ENCODE data around the gene ZNF438.

ZNF438 gene

GRCh38 chr10:30853066-30853465 lies 178.6 kb downstream of the ZNF438 start:
- no peak for DNase-seq (ENCODE audit: low read depth in 2 of 2, low spot score in 1 of 2)

DNA sequence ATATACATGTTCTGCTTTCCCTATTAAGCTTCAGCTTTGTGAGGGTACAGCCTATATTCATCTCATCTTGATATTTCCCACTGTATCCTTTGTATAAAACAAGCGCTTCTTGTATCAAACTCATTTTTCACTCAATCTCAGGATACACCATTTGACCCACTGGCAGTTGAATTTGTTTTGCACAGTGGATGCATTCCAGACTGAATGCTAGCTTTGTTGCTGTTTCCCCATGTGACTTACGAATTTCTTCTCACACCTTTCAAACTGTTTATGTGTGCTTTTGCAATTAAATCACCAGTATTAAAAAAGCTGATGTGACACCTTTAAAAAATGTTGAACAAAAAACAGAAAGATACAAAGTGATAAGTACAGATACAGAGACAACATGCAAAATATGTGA lies 180.9 kb downstream of the ZNF438 start:
- DNase-seq (ENCODE audit: low read depth in 2 of 2, low spot score in 1 of 2), result no peak

DNA sequence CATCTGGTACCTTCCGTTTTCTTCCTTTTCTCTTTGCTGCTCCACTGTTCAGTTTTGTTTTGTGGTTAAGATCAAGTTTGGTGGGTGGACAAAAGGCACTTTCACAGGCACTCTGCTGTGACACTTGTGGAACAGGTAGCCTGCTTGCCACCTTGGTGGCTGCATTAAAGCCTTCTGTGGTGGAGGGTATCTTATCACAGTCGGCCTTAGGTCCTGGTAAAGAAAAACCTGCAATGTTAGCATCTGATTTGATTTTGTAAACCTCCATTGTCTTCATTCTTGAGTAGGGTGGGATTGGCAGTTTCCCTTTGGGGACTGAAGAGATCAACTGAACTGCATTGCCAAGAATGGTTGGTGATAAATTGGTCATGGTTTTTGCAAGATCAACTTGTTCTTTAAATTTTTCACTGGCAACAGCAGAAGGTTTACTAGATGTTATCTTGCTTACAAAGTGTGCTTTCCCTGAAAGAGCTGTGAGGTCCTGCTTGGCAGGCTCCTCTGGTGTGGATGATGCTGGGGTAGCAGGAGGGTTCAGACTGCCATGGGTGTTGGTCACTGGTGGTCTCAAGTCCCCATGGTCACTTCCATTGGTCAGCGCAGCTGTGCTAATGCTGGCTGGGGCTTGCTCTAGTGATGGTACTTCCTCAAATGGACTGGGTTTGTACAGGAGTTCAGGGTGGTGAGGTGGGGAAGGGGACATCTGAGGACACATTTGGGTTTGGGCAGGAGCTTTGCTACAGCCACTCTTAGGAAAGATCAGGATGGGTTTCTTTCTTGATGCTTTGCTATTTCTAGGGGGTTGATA lies 182.2 kb downstream of the ZNF438 start:
- DNase-seq (ENCODE audit: low read depth in 2 of 2, low spot score in 1 of 2), result no peak

- no peak for DNase-seq (ENCODE audit: low read depth in 2 of 2, low spot score in 1 of 2)
Measured at GRCh38 chr10:30848396-30849032, 183.2 kb downstream of the ZNF438 start.

DNA sequence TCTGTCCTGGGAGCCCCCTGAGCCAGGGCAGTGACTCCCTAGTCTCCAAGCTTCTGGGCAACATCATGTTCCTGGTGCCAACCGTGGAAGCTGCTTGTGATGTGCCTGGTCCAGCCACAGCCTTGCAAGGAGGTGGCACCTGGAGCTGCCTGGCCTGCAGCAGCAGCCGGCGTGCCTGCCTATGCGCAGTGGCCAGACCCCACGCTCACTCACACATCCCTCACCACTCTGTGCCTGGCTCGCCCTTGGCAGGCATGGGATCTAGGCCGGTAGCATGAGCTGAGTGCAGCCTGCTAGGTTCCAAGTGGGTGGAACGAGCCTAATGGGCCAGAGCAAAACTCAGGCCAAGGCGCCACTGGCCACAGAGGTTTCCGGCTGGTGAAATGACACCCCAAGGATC lies 184.0 kb downstream of the ZNF438 start:
- DNase-seq (ENCODE audit: low read depth in 2 of 2, low spot score in 1 of 2), result no peak

DNA sequence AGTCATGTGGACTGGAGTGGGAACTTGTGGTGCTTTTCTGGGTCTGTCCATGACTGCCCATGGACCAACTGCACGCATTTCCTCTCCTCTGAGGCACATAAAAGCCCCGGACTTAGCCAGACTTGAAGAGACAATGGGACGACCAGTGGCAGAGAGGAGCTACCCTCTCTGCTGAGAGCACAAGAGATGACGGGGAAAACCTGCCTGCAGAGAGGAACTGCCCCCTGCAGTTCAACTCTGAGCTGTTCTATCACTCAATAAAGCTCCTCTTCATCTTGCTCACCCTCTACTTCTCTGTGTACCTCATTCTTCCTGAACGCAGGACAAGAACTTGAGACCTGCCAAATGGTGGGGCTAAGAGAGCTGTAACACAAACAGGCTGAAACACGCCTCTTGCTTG lies 184.5 kb downstream of the ZNF438 start:
- no peak for DNase-seq (ENCODE audit: low read depth in 2 of 2, low spot score in 1 of 2)

DNA sequence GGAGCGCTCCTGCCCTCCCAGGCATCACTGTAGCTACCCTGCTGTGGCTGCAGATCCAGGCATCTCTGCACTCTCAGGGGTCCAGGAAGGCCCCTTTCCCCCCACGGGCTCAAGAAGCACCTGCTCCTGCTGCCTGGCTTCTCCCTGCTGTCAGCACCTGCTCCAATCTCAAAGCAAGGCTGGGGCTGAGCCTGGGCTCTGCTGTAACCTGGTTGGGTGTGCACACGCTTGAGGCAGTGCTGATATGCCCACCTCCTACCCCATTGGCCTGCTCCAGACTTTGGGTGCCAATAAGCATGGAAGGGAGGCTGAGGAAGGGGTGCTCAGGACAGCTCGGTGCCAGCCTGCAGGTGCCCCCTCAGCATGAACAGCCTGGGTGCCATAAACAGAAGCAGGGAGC lies 185.0 kb downstream of the ZNF438 start:
- DNase-seq (ENCODE audit: low read depth in 2 of 2, low spot score in 1 of 2), result no peak

GRCh38 chr10:30842894-30843293 lies 188.8 kb downstream of the ZNF438 start:
- DNase-seq (ENCODE audit: low read depth in 2 of 2, low spot score in 1 of 2), result no peak

GRCh38 chr10:30842185-30842584 lies 189.5 kb downstream of the ZNF438 start:
- no peak for DNase-seq (ENCODE audit: low read depth in 2 of 2, low spot score in 1 of 2)

GRCh38 chr10:30840395-30841050 lies 191.1 kb downstream of the ZNF438 start:
- no peak for DNase-seq (ENCODE audit: low read depth in 2 of 2, low spot score in 1 of 2)

DNA sequence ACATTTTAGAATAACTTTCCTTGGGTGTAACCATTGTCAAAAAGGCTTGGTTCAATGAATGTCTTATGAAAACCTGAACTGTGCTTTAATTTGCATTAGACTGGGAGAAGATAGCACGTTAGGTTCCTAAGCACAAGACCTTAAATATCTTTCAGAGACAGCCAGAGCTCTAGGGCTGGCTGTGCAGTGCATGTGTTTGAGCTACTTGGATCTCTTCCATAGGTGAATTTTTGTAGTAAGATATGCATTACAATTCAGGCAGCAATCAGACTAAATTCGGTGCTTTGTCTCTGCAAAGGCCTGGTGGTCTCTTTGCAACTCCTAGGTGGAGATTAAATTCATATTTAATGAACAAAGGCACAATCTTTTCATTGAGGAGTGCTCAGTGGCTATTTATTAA lies 192.0 kb downstream of the ZNF438 start:
- no peak for DNase-seq (ENCODE audit: low read depth in 2 of 2, low spot score in 1 of 2)

DNA sequence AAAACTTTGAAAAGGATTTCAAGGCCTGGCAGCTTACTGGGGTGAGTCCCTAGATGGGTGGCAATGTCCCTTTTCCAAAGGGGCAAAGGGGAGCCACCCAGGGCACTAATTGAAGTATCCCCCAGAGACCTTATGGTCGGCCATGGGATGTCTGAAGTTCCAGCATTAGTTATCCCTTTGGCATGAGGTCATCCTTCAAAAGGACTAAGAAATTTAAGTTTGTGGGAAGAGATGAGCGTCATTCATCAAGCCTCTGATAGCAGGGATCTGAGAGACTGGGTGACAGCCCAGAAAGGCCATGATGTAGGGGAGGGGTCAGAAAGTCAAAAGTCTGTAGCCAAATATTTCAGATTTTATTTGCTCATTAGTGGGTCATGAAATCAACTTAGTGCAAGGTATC lies 195.3 kb downstream of the ZNF438 start:
- no peak for DNase-seq (ENCODE audit: low read depth in 2 of 2, low spot score in 1 of 2)

DNA sequence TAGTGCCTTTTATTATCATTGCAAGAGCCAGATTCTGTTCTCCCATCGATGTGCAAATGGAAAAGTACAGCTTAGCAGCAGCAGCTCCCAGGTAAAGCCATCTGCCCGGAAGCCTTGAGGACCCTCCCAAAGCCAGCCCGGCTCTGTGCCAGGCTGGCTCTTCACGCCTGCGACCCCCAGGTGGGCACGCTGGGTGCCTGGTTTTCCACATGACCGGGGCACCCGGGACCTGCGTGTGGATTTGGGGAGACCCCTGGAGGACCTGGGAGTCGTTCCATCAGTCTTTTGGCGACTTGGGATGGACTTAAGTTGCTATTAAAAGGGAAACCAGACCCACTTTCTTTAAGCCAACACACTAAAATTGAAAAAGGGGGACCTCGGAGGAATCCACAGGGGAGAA lies 196.5 kb downstream of the ZNF438 start:
- DNase-seq (ENCODE audit: low read depth in 2 of 2, low spot score in 1 of 2), result no peak

- no peak for DNase-seq (ENCODE audit: low read depth in 2 of 2, low spot score in 1 of 2)
Measured at GRCh38 chr10:30834651-30835050, 197.0 kb downstream of the ZNF438 start.

GRCh38 chr10:30834153-30834552 lies 197.5 kb downstream of the ZNF438 start:
- no peak for DNase-seq (ENCODE audit: low read depth in 2 of 2, low spot score in 1 of 2)

DNA sequence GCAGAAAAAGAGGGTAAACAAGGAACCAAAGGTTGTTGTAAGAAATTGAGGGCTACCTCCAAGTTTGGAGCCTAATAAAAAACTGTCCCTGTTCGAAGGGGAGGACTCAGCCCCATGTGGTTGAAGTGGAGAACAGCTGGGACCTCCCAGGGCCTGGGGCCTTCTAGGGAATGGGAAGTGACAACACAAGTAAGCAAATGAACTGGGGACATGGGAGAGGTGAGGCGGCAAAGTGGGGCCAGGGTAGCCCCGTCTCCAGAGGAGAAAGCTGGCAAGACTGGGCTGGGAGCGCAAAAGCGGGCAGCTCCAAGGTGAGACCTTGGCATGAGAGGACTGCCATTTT lies 198.1 kb downstream of the ZNF438 start:
- DNase-seq (ENCODE audit: low read depth in 2 of 2, low spot score in 1 of 2), result no peak

- DNase-seq (ENCODE audit: low read depth in 2 of 2, low spot score in 1 of 2), result no peak
Measured at GRCh38 chr10:30832749-30833627, 198.7 kb downstream of the ZNF438 start.

GRCh38 chr10:30832001-30832748 lies 199.5 kb downstream of the ZNF438 start:
- DNase-seq (ENCODE audit: low read depth in 2 of 2, low spot score in 1 of 2), result no peak

GRCh38 chr10:30831426-30831825 lies 200.2 kb downstream of the ZNF438 start:
- no peak for DNase-seq (ENCODE audit: low read depth in 2 of 2, low spot score in 1 of 2)

GRCh38 chr10:30830315-30831230 lies 201.1 kb downstream of the ZNF438 start:
- no peak for DNase-seq (ENCODE audit: low read depth in 2 of 2, low spot score in 1 of 2)
